Activated effector memory CD4-positive, alpha-beta T cell treated with Interleukin-2 at 50 U/mL for 16 hours (primary cell): ENCODE data around the gene FAF1.
"Not testable (repeated sequence)": the region's sequence is repeated elsewhere in the genome, so short reads cannot be mapped to it uniquely, and the experiment has no call there.

Experiments used
- DNase-seq: peaks from one replicate; pipeline ENCODE4 v3.0.0-alpha.2; 2020

The FAF1 gene

DNA sequence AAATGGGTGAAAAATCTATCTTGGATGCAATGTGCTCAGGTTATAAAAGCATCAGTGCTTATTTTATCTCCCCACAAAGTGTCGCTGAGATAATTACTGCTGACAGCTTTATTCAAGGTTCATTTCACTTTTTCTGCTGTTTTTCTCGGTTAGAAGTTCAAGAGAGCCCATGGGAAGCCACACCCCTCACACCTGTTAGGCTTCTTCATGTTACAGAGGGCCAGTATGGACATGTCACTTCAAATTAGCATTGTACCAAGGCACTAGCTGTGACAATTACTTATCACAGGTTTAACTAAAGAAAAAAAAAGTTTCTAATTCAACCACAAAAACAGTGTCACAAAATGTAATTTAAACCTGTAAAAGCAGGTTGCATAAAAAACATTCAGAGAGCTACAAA, 349.5 kb downstream of the FAF1 start:
- DNase-seq, result no peak

DNA sequence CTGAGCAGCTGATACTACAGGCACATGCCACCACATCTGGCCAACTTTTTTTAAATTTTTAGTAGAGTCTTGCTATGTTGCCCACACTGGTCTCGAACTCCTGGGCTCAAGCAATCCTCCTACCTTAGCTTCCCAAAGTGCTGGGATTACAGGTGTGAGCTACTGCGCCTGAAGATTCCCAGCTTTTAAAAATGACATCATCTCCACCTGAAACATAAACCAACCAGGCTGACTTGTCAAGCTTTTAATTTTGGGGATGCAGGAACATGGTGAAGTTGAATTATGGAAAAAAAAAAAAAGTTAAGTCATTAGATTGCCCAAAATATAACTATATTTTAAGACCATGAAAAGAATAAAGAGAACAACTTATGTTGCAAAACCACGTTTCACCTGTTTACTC, 350.6 kb downstream of the FAF1 start:
- no peak for DNase-seq

DNA sequence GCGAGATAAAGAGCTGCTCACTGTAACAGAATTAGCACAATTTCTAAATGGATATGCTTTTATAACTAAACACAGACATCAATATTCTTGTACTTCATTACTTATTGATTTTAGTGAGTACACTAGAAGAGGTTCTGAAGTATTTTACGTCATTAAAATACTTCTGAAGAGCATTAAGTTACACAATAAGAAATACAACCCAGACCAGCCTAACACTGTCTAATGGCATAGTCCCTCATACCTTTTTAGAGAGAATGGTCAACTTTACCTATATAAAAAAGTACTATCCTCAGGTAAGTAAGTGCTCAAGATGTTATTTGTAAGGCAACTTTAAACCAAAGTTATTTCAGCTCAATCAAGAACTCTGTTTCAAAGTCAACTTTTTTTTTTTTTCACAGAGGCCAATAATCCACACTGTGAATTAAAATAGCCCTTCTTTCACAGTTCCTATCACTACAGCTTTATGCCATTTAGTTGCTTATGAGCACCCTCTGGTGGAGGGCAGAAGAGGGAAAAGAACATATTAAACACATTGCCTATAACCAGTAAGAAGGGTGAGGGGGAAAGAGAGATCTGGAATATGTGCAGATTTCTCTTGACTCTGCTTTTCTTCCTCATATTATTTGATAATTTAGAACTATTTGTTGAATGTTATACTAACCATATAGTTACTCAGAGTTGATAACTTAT, 354.7 kb downstream of the FAF1 start:
- no peak for DNase-seq

DNA sequence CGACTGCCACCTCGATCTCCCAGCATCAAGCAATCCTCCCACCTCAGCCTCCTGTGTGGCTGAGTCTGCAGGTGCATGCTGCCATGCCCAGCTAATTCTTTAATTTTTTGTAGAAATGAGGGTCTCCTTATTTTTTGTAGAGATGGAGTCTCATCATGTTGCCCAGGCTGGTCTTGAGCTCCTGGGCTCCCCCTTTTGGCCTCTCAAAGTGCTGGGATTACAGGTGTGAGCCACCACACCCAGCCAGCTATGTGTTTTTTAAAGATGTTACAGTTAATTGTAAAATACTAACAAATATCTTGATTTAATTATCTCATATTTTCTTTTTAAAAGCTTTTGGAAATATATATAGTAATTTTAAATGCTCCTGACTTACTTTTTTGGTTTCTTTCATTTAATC, 355.5 kb downstream of the FAF1 start:
- DNase-seq, result no peak

DNA sequence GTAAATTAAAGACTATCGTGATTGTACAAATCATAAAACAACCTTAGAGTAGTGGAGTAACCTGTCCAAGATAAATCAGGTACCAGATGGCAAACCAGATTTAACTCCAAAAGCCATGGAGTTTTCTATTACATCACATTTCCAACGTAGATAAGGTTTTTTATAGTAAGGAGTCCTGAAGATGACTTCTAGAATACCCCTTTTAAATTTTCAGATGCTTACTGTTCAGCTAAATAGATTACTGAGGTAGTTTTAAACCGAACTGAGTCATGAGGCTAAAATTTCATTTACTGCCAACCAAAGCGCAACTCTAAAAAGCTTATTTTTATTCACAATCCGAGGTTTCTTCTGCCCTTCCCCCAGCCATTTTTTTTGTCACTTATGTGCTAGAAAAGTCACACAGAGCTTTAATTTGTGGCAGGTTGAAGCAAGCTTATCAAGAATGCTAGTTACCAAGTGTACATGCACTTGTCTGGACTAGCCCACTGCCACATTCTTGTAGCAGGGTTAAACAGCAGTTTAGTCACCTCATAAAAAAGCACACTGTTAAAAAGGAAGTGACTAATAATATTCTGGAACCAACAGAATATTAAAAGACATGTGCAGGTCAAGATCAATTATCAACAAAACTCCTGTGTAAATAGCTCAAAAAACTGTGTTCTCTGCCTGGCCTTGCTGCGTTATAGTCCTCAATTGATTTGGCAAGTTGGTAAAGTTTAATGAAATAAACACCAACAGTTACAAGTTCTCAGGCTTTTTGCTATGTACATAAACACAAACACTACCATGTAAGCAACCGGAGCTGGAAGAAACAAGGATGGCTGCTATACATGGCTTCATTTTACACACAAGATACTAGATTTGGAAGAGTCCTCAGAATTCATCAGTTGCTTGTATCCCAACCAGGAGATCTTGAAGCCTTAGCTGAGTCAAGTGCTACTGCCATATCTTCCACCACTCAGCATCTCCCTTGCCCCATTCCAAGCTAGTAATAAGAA, 356.5 kb downstream of the FAF1 start:
- no peak for DNase-seq

DNA sequence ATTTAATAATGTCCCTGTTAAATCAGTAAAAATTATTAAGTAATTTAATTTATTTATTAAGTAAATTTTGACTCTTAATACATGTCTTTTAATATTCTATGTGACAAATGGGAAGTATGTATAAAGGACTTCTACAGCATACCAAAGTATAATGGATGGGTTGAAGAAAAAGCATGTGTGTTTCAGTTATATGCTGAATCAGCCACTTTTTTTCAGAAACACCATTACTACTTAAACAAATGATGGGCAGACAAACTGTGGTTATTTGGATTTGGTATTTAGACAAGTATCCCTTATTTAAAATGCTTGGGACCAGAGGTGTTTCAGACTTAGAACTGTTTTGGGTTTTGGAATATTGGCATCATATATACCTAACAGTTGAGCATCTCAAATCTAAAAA, 360.5 kb downstream of the FAF1 start:
- DNase-seq, result no peak

DNA sequence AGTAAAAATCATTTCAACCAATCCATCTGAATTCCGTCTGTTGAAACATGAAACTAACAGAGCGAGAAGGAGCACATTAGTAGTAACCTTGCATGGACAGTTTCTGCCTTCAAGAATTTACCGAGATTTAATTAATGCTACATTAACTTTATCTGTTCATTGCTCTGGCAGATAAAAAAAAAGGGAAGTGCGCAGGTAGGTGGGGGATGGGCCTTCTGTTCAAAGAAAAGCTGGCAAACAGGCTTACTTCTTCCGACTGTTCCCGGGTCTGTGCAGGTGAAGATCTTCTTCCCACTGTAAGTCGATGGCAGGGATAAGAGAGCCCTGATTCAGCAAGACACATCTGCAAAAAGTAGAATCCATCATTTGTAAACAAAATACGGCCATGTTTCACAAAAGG, 364.2 kb downstream of the FAF1 start:
- no peak for DNase-seq

DNA sequence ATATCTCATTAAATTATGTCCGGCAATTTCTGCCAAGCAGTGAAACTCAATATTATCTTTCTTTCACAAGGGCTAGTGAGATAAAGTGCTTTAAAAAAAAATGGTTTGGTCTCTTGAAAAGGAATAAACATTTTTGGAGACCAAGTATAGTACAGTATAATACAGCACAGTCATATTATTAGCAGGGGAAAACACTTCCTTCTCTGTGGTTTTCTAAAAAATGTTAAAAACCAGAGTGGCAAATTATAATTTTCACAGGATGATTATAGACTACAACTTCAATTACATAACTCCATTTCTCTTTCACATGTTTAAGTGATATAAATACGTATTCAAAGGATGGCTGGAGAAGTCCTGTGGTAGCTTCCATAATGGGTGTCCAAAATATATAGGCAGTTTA, 366.6 kb downstream of the FAF1 start:
- no peak for DNase-seq

DNA sequence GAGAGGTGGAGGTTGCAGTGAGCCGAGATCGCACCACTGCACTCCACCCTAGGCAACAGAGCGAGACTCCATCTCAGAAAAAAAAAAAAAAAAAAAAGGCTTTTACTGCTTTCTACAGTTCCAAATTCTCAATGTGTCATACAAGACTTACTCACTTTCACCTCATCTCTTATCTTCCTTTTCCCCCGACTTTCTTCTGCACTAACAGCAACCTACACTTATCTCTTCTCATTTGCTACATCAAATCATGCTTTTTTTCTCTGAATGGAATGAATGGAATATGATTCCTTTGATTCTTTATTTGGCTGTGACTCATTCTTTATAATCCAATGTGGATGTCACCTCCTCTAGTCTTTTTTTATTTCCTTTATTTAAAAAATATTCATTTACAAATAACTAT, 368.5 kb downstream of the FAF1 start:
- DNase-seq, result no peak

DNA sequence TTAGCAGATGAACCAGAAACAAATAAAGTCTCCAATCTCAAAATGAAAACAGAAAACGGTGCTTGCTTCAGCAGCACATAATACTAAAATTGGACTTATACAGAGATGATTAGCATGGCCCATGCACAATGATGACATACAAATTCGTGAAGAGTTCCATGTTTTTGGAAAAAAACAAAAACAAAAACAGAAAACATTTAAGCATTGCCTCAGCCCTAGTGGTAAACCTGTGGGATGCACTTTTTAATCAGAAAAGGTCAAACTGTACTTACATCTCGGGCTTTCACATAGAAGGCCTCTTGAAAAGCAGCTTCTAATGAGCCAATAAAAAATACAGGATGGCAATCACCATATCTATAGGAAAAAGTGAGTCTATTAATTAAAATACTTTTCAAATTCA, 377.7 kb downstream of the FAF1 start:
- no peak for DNase-seq

DNA sequence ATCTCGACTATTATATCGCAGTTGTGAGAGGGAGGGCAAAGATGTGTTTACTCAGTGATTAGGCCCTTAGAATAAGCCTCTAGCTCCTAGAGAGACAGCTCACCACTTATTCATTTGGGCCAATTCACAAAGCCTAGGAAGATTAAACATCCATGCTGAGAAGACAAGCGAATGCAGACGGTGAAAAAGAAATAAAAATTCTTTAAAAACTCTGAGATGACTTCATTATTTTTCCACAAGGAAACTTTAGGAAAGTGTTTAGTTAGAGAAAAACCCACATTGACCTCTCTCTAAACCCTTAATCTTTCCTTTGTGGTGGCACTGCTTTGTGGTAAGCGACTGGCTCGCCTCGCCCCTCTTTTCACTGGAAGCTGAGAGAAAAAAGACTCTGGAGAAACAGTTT, 390.0 kb downstream of the FAF1 start:
- DNase-seq, result no peak

DNA sequence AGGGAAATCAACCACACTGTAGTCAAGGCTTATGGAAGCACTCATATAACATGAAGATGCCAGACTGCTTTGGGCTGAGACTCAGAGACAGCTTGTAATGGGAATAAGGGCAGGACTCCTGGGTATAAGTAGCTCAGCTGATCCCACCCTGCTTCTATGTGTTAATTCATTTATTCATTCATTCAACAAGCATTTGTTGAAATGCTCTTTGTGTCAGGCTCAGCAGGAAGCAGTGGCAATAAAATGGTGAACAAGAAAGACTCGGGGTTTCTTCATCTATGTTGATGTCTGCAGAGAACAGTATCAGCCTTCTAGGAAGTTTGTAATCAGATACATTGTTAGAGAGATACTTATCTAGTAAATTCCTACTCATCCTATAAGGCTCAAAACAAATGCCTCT, 391.3 kb downstream of the FAF1 start:
- DNase-seq, result no peak

DNA sequence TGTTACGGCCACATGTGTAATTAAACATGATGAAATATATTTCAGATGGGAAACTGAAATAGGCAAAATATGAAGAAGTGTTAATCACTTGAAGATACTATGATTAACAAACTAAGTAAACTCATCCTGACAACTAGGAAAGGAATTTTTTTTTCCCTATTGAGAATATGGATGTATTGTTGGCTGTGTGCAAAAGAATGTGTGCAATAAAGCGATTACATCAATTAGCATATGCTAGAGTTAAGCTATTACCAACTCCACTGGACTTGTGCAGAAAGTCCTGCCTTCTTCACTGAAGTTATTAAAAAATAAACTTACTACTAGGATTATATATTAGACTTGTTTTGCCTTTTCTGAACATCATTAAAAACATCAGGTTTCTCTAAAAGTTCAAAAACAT, 393.7 kb downstream of the FAF1 start:
- no peak for DNase-seq

DNA sequence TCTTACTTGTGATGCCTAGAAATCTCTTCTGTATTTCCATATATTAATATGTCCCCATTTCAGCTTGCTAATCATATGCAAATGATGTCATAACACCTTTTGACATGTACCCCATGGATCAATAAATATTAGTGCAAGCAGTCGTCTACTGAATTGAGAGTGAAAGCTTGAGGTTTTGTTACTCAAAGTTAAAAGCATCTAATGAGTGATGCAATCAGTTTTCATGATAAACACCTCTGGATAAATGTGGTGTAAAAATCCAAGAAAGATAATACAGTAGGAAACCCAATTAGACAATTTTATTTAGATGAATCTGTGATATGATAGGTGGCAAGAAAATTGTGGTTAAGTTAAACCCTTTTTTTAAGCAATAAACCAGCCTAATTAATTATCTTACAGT, 395.6 kb downstream of the FAF1 start:
- DNase-seq, result no peak

DNA sequence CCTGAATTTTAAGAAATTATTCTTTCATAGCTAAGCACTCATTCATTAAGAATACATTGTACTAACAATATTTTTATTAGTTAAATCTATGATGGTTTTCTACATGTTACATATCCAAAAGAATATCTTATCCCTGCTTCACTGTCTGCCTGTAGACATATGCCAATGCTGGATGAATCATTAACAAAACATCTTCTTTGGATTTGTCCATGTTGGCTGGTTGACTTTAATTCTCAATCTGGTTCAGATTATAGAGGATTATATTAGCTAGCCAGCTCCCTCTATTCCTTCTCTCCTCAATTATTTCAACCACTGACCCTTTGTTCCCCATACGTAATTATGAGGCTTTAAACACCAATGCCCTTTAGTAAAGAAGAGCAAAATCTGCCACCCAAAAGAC, 398.0 kb downstream of the FAF1 start:
- DNase-seq, result no peak

DNA sequence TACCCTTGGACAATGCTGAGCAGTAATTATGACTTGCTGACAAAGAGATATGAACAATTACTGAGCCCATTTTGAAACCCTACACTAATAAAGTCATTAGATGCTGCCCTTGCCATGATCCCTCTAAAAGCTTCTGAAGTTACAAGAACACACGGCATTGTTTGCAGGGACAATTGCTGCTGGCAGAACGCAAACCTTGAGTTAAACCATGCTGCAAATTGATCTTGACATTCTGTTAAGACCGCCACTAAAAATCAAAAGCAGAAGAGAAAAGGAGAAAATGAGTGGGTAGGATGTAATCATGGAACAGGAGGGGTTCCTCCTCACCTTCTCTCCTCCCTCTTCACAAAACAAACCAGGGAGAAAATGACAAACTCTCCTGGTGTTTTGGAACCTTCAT, 400.6 kb downstream of the FAF1 start:
- DNase-seq, result no peak

DNA sequence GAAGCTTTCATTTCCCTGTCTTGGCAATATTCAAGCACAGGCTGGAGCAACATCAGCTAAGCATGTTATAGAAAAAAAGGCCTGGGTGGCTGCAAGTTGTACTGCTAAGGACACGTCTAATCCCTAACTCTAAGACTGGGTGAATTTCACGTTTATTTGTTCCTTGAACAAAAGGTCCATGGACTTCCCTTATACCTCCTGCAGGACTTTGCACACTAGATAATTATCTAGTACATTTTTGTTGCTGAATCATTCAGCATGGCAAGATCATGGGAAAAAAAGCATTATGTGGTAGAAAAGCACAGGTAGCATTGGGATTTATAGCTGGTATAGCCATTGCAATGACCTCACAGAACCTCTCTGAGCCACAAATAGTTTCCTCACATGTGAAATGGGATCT, 406.1 kb downstream of the FAF1 start:
- no peak for DNase-seq

DNA sequence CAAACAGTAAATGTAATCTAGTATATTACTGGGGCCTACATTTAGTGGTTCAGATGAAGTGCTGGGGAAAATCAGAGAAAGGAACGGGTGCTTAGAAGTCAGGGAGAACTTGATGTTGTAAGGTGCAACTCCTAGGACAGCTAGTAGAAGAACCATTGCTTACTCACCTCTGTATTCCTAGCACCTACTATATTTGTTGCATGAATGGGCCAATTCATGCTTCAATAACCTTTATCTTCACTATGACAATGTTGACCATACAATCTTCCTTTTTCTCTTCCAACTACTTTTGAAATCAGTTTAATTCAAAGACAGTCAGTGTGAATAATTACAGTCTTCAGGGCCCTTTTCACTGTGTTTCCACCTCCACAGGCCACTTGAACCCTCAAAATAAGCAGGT, 411.8 kb downstream of the FAF1 start:
- no peak for DNase-seq

DNA sequence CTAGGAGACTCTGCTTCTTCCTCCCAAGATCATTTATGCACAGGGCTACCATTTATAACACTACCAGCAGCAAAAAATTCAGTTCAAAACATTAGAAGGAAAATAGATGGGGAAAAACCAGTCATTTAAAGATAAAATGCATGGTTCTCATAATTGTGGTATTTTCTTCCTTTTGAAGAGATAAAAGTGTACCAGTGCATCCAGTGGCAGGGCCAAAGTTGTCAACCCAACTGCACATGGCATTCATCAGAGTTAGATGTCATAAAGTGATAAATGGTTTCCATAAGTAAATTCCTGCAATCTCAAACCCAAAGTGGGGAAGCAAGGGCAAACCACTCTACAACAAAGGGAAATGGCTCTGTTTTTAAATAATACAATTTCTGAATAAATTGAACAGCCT, 417.7 kb downstream of the FAF1 start:
- DNase-seq, result no peak

DNA sequence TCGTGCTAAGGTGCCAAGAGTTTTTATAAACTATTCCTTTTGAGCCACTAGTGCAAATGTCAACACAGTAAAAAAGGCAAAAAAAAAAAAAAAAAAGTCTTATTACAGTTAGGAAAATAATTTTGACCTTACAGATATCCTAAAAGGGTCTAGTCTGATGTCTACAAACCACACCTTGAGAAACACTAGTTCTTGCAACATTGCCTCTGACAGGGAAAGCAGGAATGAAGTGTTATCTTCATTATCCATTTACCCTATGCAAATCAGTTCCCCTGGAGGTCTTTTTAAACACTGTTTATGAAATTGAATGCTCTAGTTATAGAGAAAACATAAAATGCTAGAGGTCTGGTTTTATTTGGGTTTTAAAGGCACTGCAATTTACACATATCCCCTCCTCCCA, 421.6 kb downstream of the FAF1 start:
- no peak for DNase-seq

DNA sequence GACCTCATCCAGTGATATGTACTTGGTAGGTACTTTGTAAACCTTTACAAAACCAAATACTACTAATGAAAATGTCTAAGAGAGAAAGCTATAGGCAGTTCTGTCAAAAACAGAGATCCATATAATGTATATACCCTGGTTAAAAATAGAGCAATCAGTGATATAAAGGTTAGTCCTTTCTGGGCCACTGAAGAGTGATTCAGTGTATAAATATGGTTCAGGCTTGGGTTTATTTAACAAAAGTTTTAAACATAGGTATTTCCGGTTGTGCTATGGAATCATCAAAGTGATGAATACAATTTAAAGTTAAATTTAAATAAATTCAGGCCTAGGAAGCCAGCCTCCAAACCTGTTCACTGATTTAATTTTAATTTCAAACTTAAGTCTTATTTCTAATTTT, 428.5 kb downstream of the FAF1 start:
- no peak for DNase-seq

DNA sequence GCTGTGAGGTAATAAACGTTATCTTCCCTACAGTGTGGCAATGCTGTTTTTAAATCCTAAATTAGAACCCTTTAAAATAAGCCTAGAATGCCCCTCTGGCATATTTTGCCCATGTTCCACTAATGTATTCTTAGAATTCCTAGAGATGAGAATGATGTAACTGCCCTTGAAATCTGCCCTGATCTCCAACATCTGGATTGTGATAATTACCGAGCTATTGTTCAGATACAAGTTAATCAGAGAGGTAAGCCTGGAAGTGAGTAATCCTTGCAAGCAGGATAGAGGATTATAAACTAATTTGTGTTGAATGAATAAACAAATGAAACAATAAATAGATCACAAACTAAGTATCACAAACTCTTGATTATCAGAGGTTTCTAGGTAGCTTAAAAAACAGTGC, 429.0 kb downstream of the FAF1 start:
- no peak for DNase-seq

DNA sequence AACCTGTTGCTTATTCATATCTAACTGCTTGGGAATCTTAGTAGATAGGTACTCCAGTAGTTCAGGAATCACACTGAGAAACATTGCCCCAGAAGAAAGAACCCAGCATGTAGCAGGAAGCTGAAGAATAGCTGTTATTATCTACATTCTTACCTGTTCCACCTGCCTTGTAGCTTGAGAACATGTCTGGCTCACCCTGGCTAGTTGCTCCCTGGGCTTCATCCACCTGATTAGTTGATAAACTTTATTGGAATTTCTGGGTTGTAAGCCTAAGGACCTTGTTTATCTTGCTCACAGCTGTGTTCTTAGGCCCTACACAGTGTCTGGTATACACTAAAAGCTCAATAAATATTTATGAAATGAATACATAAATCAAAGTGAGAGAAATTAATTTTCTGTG, 430.6 kb downstream of the FAF1 start:
- DNase-seq, result no peak

DNA sequence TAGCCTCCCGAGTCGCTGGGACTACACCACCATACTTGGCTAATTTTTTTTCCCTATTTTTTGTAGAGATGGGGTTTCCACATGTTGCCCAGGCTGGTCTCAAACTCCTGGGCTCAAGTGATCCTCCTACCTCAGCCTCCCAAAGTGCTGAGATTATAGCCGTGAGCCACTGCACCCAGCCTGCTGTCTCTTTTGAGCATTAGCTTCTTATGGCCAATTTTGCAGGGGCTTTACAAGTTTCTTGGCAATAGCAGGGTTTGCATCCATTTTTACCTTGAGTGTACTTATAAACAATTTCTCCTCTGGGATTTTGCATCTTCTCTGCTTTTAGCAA, 432.1 kb downstream of the FAF1 start:
- not testable (repeated sequence) for DNase-seq
